CD4-positive, CD25-positive, alpha-beta regulatory T cell (primary cell): ENCODE measurements around the gene GCG. TPM values are rescaled to one million over a fixed set of nuclear protein-coding genes. Genes with fewer than 3 reads are reported as not detected.
A peak's percentile ranks its signal among the peaks of the same experiment; 100 is the strongest.

Experiments used
- ATAC-seq, 2 donors: fragments of 150-1000 bp; cut with Tn5 transposase; one replicate each; pipeline ENCODE4 v1.10.0; 2021; ENCODE audit warnings: low read depth in 2 of 2, moderate number of reproducible peaks in 2 of 2, moderate library complexity in 1 of 2
- DNase-seq, 3 donors: peaks; one replicate each; pipeline versions ENCODE4 v3.0.0 to v3.0.0-alpha.2; 2012 to 2022; ENCODE audit warnings: mixed read lengths in 1 of 3
- H3K27ac ChIP-seq: one replicate; pipeline ENCODE4 v1.7.0; 2013; ENCODE audit warnings: mild to moderate bottlenecking, low read length; ENCODE audit not compliant: insufficient read depth, poor library complexity, severe bottlenecking
- H3K27me3 ChIP-seq: one replicate; pipeline ENCODE4 v1.7.0; 2013; ENCODE audit warnings: low read length; ENCODE audit not compliant: control insufficient read depth, insufficient read depth
- H3K36me3 ChIP-seq: one replicate; pipeline ENCODE4 v1.7.0; 2013; ENCODE audit warnings: mild to moderate bottlenecking, low read length, moderate library complexity; ENCODE audit not compliant: control insufficient read depth, insufficient read depth
- H3K4me1 ChIP-seq: 2 replicates; pipeline ENCODE4 v1.7.0; 2013; ENCODE audit warnings: mild to moderate bottlenecking, low read length; ENCODE audit not compliant: insufficient read depth, control insufficient read depth, poor library complexity, severe bottlenecking
- H3K4me3 ChIP-seq: one replicate; pipeline ENCODE4 v1.7.0; 2013; ENCODE audit warnings: low read depth, mild to moderate bottlenecking, low read length, moderate library complexity
- H3K9me3 ChIP-seq, 2 experiments: 1 replicate in 1 of 2; 2 replicates in 1 of 2; pipeline ENCODE4 v1.7.0; 2013; ENCODE audit warnings: low read length in 2 of 2, mild to moderate bottlenecking in 1 of 2, moderate library complexity in 1 of 2; ENCODE audit not compliant: control insufficient read depth in 2 of 2
- H3K27ac Mint-ChIP-seq, 3 donors: one replicate each; pipeline ENCODE4 v1.8.0; 2020 to 2022; ENCODE audit warnings: mild to moderate bottlenecking in 3 of 3, mixed read lengths in 3 of 3, moderate library complexity in 2 of 3
- H3K27me3 Mint-ChIP-seq: one replicate; pipeline ENCODE4 v1.8.0; 2022; ENCODE audit warnings: mild to moderate bottlenecking, mixed read lengths
- H3K36me3 Mint-ChIP-seq: one replicate; pipeline ENCODE4 v1.8.0; 2020; ENCODE audit warnings: mixed read lengths
- H3K4me1 Mint-ChIP-seq, 4 donors: one replicate each; pipeline ENCODE4 v1.8.0; 2020 to 2022; ENCODE audit warnings: mixed read lengths in 4 of 4, mild to moderate bottlenecking in 1 of 4
- H3K4me3 Mint-ChIP-seq, 4 donors: one replicate each; pipeline ENCODE4 v1.8.0; 2020 to 2022; ENCODE audit warnings: mild to moderate bottlenecking in 4 of 4, mixed read lengths in 4 of 4, moderate library complexity in 3 of 4
- H3K9me3 Mint-ChIP-seq, 7 donors: one replicate each; pipeline ENCODE4 v1.8.0; 2020 to 2022; ENCODE audit warnings: mixed read lengths in 7 of 7, mild to moderate bottlenecking in 3 of 7, moderate library complexity in 2 of 7
- polyA plus RNA-seq, 4 donors: library from polyadenylated mRNA; unstranded; fragments of 300-500 nt; fragmentation: Illumina TruSeq; gene quantifications; one replicate each; pipeline ENCODE4 v1.2.3, GENCODE V29; 2021
- total RNA-seq: library from RNA; stranded (reverse); gene quantifications from one replicate; pipeline ENCODE4 v1.2.3, GENCODE V29; 2022

GCG gene
- total and polyA plus RNA-seq, 5 donors from 2014 or later, result not detected

DNA sequence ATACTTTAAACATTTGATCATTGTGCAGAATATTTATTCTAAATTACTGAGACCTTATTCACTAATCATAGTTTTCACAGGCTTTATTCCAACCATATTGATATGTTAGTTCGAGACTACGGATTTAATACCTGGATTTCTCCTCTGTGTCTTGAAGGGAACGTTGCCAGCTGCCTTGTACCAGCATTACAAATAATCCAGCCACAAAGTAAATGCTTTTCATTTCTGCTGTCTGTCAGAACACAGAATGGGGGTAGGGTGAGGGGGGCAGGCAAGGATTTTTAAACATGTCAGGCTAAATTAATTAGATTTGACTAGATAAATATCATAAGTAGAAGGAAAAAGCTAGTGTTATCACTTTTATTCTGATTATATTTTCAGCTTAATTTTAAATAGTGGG lies 3.1 kb downstream of the GCG start:
- peaks cover 0 to 3% (median 1%) of the 10 kb centered on the region in 4 donors for H3K4me1 Mint-ChIP-seq
- Histone ChIP-seq H3K4me1 (no peaks in the 10 kb centered on the region), H3K36me3 (no peaks in the 10 kb centered on the region), H3K4me3 (no peak overlapping the region), H3K27me3 (peaks cover 29% of the 10 kb centered on the region), H3K9me3 (no peaks in the 10 kb centered on the region), H3K27ac (no peak overlapping the region)
- peaks cover 0 to 2% (median 0%) of the 10 kb centered on the region in 7 donors for H3K9me3 Mint-ChIP-seq
- ATAC-seq (no peak), DNase-seq (no peak)
- no peaks in the 10 kb centered on the region for H3K36me3 Mint-ChIP-seq
- H3K4me3 Mint-ChIP-seq, result no peak overlapping the region
- H3K27ac Mint-ChIP-seq, result no peak overlapping the region
- peaks cover 35% of the 10 kb centered on the region for H3K27me3 Mint-ChIP-seq

- no peaks in the 10 kb centered on the region for H3K9me3 ChIP-seq
- no peaks in the 10 kb centered on the region for H3K36me3 Mint-ChIP-seq
- DNase-seq (no peak), ATAC-seq (no peak)
- no peak overlapping the region for H3K27ac Mint-ChIP-seq
- no peak overlapping the region for H3K4me3 ChIP-seq
- H3K9me3 Mint-ChIP-seq, result peaks cover 0 to 2% (median 0%) of the 10 kb centered on the region in 7 donors
- H3K27ac ChIP-seq, result no peak overlapping the region
- H3K27me3 ChIP-seq, result peaks cover 39% of the 10 kb centered on the region
- no peaks in the 10 kb centered on the region for H3K36me3 ChIP-seq
- H3K4me1 ChIP-seq, result no peaks in the 10 kb centered on the region
- H3K4me1 Mint-ChIP-seq, result no peaks in the 10 kb centered on the region
- H3K4me3 Mint-ChIP-seq, result no peak overlapping the region
- H3K27me3 Mint-ChIP-seq, result peaks cover 41% of the 10 kb centered on the region
Measured at GRCh38 chr2:162143969-162144368, 8.1 kb downstream of the GCG start.

- no peak overlapping the region for H3K4me3 ChIP-seq
- Mint-ChIP-seq H3K27ac (no peak overlapping the region), H3K4me1 (no peaks in the 10 kb centered on the region), H3K9me3 (peaks cover 0 to 2% (median 0%) of the 10 kb centered on the region in 7 donors), H3K36me3 (no peaks in the 10 kb centered on the region), H3K4me3 (no peak overlapping the region), H3K27me3 (peaks cover 34% of the 10 kb centered on the region)
- H3K4me1 ChIP-seq, result no peaks in the 10 kb centered on the region
- no peak for ATAC-seq
- DNase-seq, result no peak
- H3K27ac ChIP-seq, result no peak overlapping the region
- no peaks in the 10 kb centered on the region for H3K36me3 ChIP-seq
- peaks cover 20% of the 10 kb centered on the region for H3K27me3 ChIP-seq
- H3K9me3 ChIP-seq, result no peaks in the 10 kb centered on the region
Measured at GRCh38 chr2:162138310-162138709, 13.7 kb downstream of the GCG start.

- peaks cover 7 to 9% (median 8%) of the 10 kb centered on the region in 4 donors for H3K4me1 Mint-ChIP-seq
- H3K36me3 Mint-ChIP-seq, result no peaks in the 10 kb centered on the region
- no peak overlapping the region for H3K4me3 Mint-ChIP-seq
- no peak overlapping the region for H3K27ac ChIP-seq
- ATAC-seq, result no peak
- peaks cover 2% of the 10 kb centered on the region for H3K27me3 Mint-ChIP-seq
- H3K9me3 Mint-ChIP-seq, result no peaks in the 10 kb centered on the region
- DNase-seq, result no peak
- H3K27ac Mint-ChIP-seq, result no peak overlapping the region
- no peaks in the 10 kb centered on the region for H3K36me3 ChIP-seq
- H3K9me3 ChIP-seq, result no peaks in the 10 kb centered on the region
- H3K27me3 ChIP-seq, result peaks cover 2% of the 10 kb centered on the region
- H3K4me3 ChIP-seq, result no peak overlapping the region
- H3K4me1 ChIP-seq, result no peaks in the 10 kb centered on the region
Measured at GRCh38 chr2:162127422-162127821, 24.6 kb downstream of the GCG start.

GRCh38 chr2:162126527-162126926 lies 25.5 kb downstream of the GCG start:
- Histone ChIP-seq H3K27me3 (peaks cover 2% of the 10 kb centered on the region), H3K27ac (no peak overlapping the region), H3K4me1 (no peaks in the 10 kb centered on the region), H3K4me3 (no peak overlapping the region), H3K36me3 (no peaks in the 10 kb centered on the region), H3K9me3 (no peaks in the 10 kb centered on the region)
- Mint-ChIP-seq H3K27me3 (no peaks in the 10 kb centered on the region), H3K27ac (peak overlapping the region; percentile 31 to 74 (median 66)), H3K9me3 (no peaks in the 10 kb centered on the region), H3K36me3 (no peaks in the 10 kb centered on the region), H3K4me1 (peaks cover 7 to 9% (median 8%) of the 10 kb centered on the region in 4 donors), H3K4me3 (no peak overlapping the region)
- DNase-seq (no peak), ATAC-seq (no peak)

GRCh38 chr2:162126111-162126519 lies 25.9 kb downstream of the GCG start:
- H3K27me3 Mint-ChIP-seq, result no peaks in the 10 kb centered on the region
- peak overlapping the region in 1 of 3 donors; percentile 66 for H3K27ac Mint-ChIP-seq
- H3K4me3 Mint-ChIP-seq, result no peak overlapping the region
- Histone ChIP-seq H3K4me1 (no peaks in the 10 kb centered on the region), H3K9me3 (no peaks in the 10 kb centered on the region), H3K36me3 (no peaks in the 10 kb centered on the region), H3K4me3 (no peak overlapping the region), H3K27me3 (peaks cover 2% of the 10 kb centered on the region), H3K27ac (no peak overlapping the region)
- peaks cover 7 to 9% (median 8%) of the 10 kb centered on the region in 4 donors for H3K4me1 Mint-ChIP-seq
- ATAC-seq (no peak), DNase-seq (no peak)
- H3K36me3 Mint-ChIP-seq, result no peaks in the 10 kb centered on the region
- no peaks in the 10 kb centered on the region for H3K9me3 Mint-ChIP-seq

DNA sequence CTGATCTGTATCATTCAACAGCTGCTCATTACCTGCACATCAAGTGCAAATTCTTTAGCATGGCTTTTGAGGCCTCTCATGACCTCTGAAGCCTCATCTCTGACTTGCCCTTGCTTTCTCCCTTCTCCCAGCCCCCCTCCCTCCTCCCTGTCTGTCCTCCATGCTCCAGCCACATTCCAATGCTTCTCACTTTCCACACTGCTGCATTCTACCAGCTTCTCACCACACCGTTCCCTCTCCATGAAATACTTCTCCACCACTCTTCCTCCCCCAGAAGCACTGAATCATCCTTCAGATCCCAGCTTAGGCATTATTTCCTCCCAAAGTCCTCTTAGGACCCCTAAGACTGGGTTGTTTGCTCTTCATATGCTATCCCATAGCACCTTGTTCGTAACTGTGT lies 26.9 kb downstream of the GCG start:
- Mint-ChIP-seq H3K9me3 (no peaks in the 10 kb centered on the region), H3K27ac (peak overlapping the region in 1 of 3 donors; percentile 45), H3K4me1 (peaks cover 7 to 9% (median 8%) of the 10 kb centered on the region in 4 donors), H3K27me3 (no peaks in the 10 kb centered on the region), H3K4me3 (no peak overlapping the region), H3K36me3 (no peaks in the 10 kb centered on the region)
- ATAC-seq (no peak), DNase-seq (no peak)
- Histone ChIP-seq H3K4me3 (no peak overlapping the region), H3K9me3 (no peaks in the 10 kb centered on the region), H3K36me3 (no peaks in the 10 kb centered on the region), H3K27me3 (peaks cover 2% of the 10 kb centered on the region), H3K4me1 (peaks cover under 1% of the 10 kb centered on the region), H3K27ac (no peak overlapping the region)
